ENCODE data around the gene CYP2W1.

The CYP2W1 gene

GRCh38 chr7:963236-964078, 19.5 kb upstream of the CYP2W1 start:
- no peaks in the 10 kb centered on the region for H3K4me1 ChIP-seq (ENCODE audit: control insufficient read depth, insufficient read depth, low read length)
- no peaks in the 10 kb centered on the region for H3K9me3 ChIP-seq (ENCODE audit: control insufficient read depth, insufficient read depth, low read depth, low read length)
- H3K36me3 ChIP-seq (ENCODE audit: control insufficient read depth in 2 of 2, insufficient read depth in 1 of 2, low read length in 2 of 2) = peaks cover 0 to 16% of the 10 kb centered on the region in 2 experiments; a peak in 2 of 3 replicates
- ChIA-PET POLR2A (no interaction called here), CTCF (no interaction called here)
- no peak overlapping the region for H3K27ac ChIP-seq (ENCODE audit: extremely low read depth, low read depth, low read length)
- H3K4me3 ChIP-seq (ENCODE audit: low read depth, low read length) = no peak overlapping the region
- TF ChIP-seq GLIS2 (tag by site-specific recombination; IDR thresholded peaks at IDR 0.05) (peak; percentile 13; the same call in 1 of the 2 replicates), ZNF701 (tag by site-specific recombination; IDR thresholded peaks at IDR 0.05) (no peak), ZNF549 (tag by site-specific recombination; IDR thresholded peaks at IDR 0.05) (no peak), ZFP37 (tag by site-specific recombination; IDR thresholded peaks at IDR 0.05) (no peak)

- Histone ChIP-seq H3K36me3 (ENCODE audit: control insufficient read depth in 2 of 2, insufficient read depth in 1 of 2, low read length in 2 of 2) (peaks cover 0 to 27% of the 10 kb centered on the region in 2 experiments; a peak in 2 of 3 replicates), H3K4me3 (ENCODE audit: low read depth, low read length) (no peak overlapping the region), H3K27ac (ENCODE audit: extremely low read depth, low read depth, low read length) (no peak overlapping the region), H3K9me3 (ENCODE audit: control insufficient read depth, insufficient read depth, low read depth, low read length) (no peaks in the 10 kb centered on the region), H3K4me1 (ENCODE audit: control insufficient read depth, insufficient read depth, low read length) (no peaks in the 10 kb centered on the region)
- POLR2A ChIA-PET = no interaction called here
- 0 out of 2 replicates have a peak, but pooled peaks have one; percentile 8 for TF ChIP-seq ZNF654 (tag by site-specific recombination; IDR thresholded peaks at IDR 0.05; ENCODE audit: low read depth)
- 0 out of 2 replicates have a peak, but pooled peaks have one; percentile 23 for TF ChIP-seq TCF7L2 (IDR thresholded peaks at IDR 0.05; ENCODE audit: borderline replicate concordance, low read depth, low read length)
- TF ChIP-seq ZNF707 (tag by site-specific recombination; IDR thresholded peaks at IDR 0.05) = no peak
- CTCF ChIA-PET = interaction anchor here (0.9 kb wide), 1 partner anchor 212 kb away, joined by 4 read pairs; no protein-coding TSS in a partner anchor
Observed at GRCh38 chr7:964401-965231, 18.4 kb upstream of the CYP2W1 start.

GRCh38 chr7:966291-967069, 16.5 kb upstream of the CYP2W1 start:
- H3K9me3 ChIP-seq (ENCODE audit: control insufficient read depth, insufficient read depth, low read depth, low read length) = no peaks in the 10 kb centered on the region
- no peaks in the 10 kb centered on the region for H3K4me1 ChIP-seq (ENCODE audit: control insufficient read depth, insufficient read depth, low read length)
- TF ChIP-seq ZNF266 (tag by site-specific recombination; IDR thresholded peaks at IDR 0.05; ENCODE audit: low read depth) = no peak
- peak; percentile 88 for TF ChIP-seq ZNF18 (tag by site-specific recombination; IDR thresholded peaks at IDR 0.05)
- no peak overlapping the region for H3K27ac ChIP-seq (ENCODE audit: extremely low read depth, low read depth, low read length)
- no peak overlapping the region for H3K4me3 ChIP-seq (ENCODE audit: low read depth, low read length)
- peaks cover 13 to 36% of the 10 kb centered on the region in 2 experiments; a peak in 2 of 3 replicates for H3K36me3 ChIP-seq (ENCODE audit: control insufficient read depth in 2 of 2, insufficient read depth in 1 of 2, low read length in 2 of 2)
- ChIA-PET POLR2A (interaction anchor here (0.6 to 2.2 kb wide), 2 partner anchors 9 to 22 kb away, joined by 3 to 9 read pairs; partner anchors contain the start of gene COX19), CTCF (interaction anchor here (0.6 to 1.2 kb wide), 6 partner anchors 9 to 227 kb away, joined by 3 to 5 read pairs (median 3); partner anchors contain the start of gene COX19)

GRCh38 chr7:967361-968082, 15.5 kb upstream of the CYP2W1 start:
- H3K4me3 ChIP-seq (ENCODE audit: low read depth, low read length) = no peak overlapping the region
- H3K27ac ChIP-seq (ENCODE audit: extremely low read depth, low read depth, low read length) = no peak overlapping the region
- no peaks in the 10 kb centered on the region for H3K9me3 ChIP-seq (ENCODE audit: control insufficient read depth, insufficient read depth, low read depth, low read length)
- CTCF ChIA-PET = interaction anchor here (0.6 to 1.2 kb wide), 3 partner anchors 25 to 226 kb away, joined by 3 to 5 read pairs (median 3); no protein-coding TSS in a partner anchor
- H3K36me3 ChIP-seq (ENCODE audit: control insufficient read depth in 2 of 2, insufficient read depth in 1 of 2, low read length in 2 of 2) = peaks cover 15 to 44% of the 10 kb centered on the region in 2 experiments; a peak in 2 of 3 replicates
- H3K4me1 ChIP-seq (ENCODE audit: control insufficient read depth, insufficient read depth, low read length) = no peaks in the 10 kb centered on the region
- POLR2A ChIA-PET = interaction anchor here (2.2 kb wide), 1 partner anchor 8 kb away, joined by 9 read pairs; the partner anchor contains the start of gene COX19
- TF ChIP-seq ZSCAN30 (tag by site-specific recombination; IDR thresholded peaks at IDR 0.05) (no peak), ZXDB (tag by site-specific recombination; IDR thresholded peaks at IDR 0.05) (no peak), ZNF610 (tag by site-specific recombination; IDR thresholded peaks at IDR 0.05; ENCODE audit: borderline replicate concordance) (no peak), ZNF433 (tag by site-specific recombination; IDR thresholded peaks at IDR 0.05; ENCODE audit: low read depth) (no peak)
- TF ChIP-seq, protein P1, sequence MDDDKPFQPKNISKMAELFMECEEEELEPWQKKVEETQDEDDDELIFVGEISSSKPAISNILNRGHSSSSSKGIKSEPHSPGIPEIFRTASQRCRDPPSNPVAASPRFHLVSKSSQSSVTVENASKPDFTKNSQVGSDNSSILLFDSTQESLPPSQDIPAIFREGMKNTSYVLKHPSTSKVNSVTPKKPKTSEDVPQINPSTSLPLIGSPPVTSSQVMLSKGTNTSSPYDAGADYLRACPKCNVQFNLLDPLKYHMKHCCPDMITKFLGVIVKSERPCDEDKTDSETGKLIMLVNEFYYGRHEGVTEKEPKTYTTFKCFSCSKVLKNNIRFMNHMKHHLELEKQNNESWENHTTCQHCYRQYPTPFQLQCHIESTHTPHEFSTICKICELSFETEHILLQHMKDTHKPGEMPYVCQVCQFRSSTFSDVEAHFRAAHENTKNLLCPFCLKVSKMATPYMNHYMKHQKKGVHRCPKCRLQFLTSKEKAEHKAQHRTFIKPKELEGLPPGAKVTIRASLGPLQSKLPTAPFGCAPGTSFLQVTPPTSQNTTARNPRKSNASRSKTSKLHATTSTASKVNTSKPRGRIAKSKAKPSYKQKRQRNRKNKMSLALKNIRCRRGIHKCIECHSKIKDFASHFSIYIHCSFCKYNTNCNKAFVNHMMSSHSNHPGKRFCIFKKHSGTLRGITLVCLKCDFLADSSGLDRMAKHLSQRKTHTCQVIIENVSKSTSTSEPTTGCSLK (tag by site-specific recombination; IDR thresholded peaks at IDR 0.05) = no peak

Data from HEK293 (cell line).